Heart left ventricle (tissue), 13 donors: ENCODE measurements around the gene TMEM271.

Experiments used
- POLR2A ChIP-seq, 2 donors: fragments of 450-650 bp; IDR thresholded peaks; one replicate each; pipeline ENCODE4 v1.6.1; 2017; ENCODE audit warnings: antibody characterized with exemption in 2 of 2, mild to moderate bottlenecking in 2 of 2, moderate library complexity in 2 of 2
- TF ChIP-seq, protein P1 (sequence below), 12 donors: fragments of 200-600 bp; sonication (generic) in 4 of 12; IDR thresholded peaks; one replicate each; pipeline versions ENCODE4 v1.5.0 to v1.8.0; 2018 to 2022; ENCODE audit warnings: antibody characterized with exemption in 12 of 12, mild to moderate bottlenecking in 5 of 12
- donor health status: ischemic (EF 13 %, LVEDD 7.1; RV severe dilation, severe dysfunction).
- donor health status: DM: no; HTN: yes; CAD: no.
- donor health status: DM: no; HTN: no; CAD: no.
- donor health status: ischemic (EF 25% LVEDD 6.9; RV normal size, moderate dysfunction).
- donor health status: ischemic (EF 25% LVEDD 5.7; RV mildly dilated, moderate dysfunction).
- donor health status: ischemic (EF 35%, LVEDD 5.7; RV mildly dilated, moderate dysfunction).
- donor health status: nonischemic (EF 11% LVEDD 7.7; RV severe dilation, severe dysfunction).
- donor health status: DM: yes; HTN: yes; CAD: no.
- donor health status: PGD.
- donor health status: ischemic (EF 29% LVEDD 5.4; RV normal size, mild dysfunction).
- donor health status: nonischemic (EF 23%, LVEDD 6.1; RV moderate dilation, normal function).

DNA sequence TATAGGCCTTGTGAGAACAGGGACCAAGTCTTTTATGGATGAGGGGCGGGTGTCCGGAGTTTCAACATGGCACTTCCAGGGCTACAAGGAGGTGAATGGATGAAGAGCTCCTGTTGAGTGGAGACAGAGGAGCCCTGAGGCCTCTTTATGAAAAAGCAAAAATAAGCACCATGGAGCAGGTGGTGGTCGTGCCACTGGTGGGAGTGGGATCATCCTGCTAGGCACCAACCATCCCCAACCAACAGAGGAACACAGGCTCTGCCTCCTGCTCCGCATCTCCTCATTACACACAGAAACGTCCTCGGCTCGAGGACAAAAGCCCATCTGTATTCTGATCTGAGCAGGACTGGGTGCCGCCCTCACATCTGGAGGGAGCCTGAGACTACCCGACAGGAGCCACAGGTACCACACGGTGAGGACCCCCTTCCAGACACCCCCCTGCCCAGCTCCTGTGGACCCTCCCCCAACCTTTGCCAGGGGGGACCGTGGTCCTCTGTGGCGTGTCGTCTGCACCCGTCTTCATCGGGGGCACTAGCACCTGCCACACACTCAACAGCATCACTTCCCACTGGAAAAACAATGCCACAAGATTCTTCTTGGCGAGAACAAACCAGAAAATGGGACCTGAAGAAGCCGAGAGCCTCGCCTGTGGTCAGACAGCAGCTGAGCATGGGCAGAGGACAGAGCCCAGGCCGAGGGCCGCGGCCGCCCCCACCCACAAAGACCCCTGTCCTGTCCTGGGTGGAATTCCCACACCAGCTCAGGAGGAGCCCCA, 45.4 kb upstream of the TMEM271 start:
- TF ChIP-seq POLR2A (IDR thresholded peaks at IDR 0.05): no peak
- TF ChIP-seq, protein P1, sequence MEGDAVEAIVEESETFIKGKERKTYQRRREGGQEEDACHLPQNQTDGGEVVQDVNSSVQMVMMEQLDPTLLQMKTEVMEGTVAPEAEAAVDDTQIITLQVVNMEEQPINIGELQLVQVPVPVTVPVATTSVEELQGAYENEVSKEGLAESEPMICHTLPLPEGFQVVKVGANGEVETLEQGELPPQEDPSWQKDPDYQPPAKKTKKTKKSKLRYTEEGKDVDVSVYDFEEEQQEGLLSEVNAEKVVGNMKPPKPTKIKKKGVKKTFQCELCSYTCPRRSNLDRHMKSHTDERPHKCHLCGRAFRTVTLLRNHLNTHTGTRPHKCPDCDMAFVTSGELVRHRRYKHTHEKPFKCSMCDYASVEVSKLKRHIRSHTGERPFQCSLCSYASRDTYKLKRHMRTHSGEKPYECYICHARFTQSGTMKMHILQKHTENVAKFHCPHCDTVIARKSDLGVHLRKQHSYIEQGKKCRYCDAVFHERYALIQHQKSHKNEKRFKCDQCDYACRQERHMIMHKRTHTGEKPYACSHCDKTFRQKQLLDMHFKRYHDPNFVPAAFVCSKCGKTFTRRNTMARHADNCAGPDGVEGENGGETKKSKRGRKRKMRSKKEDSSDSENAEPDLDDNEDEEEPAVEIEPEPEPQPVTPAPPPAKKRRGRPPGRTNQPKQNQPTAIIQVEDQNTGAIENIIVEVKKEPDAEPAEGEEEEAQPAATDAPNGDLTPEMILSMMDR (IDR thresholded peaks at IDR 0.05): no peak
